Hepatocyte (in vitro differentiated cells): ENCODE data around the gene DEFB128.

Source experiments
- CTCF ChIP-seq: fragments of 200-600 bp; sonication (generic); IDR thresholded peaks from 2 replicates; pipeline ENCODE4 v1.5.1; 2016; ENCODE audit warnings: antibody characterized with exemption, mild to moderate bottlenecking; ENCODE audit not compliant: poor library complexity
- EZH2 ChIP-seq: fragments of 200-600 bp; sonication (generic); IDR thresholded peaks from 2 replicates; pipeline ENCODE4 v1.6.1; 2016; ENCODE audit warnings: antibody characterized with exemption, mild to moderate bottlenecking, borderline replicate concordance
- EZH2phosphoT487 ChIP-seq: fragments of 200-600 bp; sonication (generic); IDR thresholded peaks from one replicate; pipeline ENCODE4 v1.6.1; 2018; ENCODE audit warnings: antibody characterized with exemption, mild to moderate bottlenecking, low read depth, moderate library complexity; ENCODE audit not compliant: unreplicated experiment, severe bottlenecking

GRCh38 chr20:219290-220115 lies 30.0 kb upstream of the DEFB128 start:
- TF ChIP-seq CTCF (peak; percentile 52), EZH2 (no peak), EZH2phosphoT487 (no peak)
